GM18498 (cell line): Measurements from ENCODE around the gene ZNF654.
"Not testable (repeated sequence)": the region's sequence is repeated elsewhere in the genome, so short reads cannot be mapped to it uniquely, and the experiment has no call there.

Experiments
- ATAC-seq: cut with Tn5 transposase; IDR thresholded peaks from one replicate; pipeline ENCODE4 v1.9.1; 2021; ENCODE audit warnings: mild to moderate bottlenecking, moderate library complexity; ENCODE audit not compliant: unreplicated experiment

Gene ZNF654

DNA sequence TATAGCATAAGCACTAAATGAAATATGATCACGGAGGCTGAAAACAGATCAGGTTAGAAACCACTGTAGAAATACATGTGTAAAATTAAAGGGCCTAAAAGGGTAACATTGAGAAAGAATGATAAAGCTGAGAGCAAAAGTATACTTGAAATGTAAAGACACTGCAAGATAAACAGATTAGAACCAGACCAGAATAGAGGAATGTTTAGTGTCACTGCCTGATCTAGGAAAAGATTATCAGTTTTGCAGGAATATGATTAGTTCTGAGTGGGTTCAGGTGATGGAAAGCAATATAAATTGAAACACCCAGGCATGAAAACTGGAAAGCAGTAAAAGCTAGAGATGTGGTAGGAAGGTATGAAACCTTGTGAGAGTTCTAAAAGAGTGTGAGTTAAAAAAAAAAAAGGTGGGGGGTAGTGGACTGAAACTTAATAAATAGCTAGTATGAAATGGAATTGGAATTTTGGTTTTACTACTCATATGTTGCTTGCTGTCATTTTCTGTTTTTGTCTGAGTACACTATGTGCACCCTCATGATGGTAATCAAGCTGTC is 74.7 kb downstream of the ZNF654 start:
- no peak for ATAC-seq

DNA sequence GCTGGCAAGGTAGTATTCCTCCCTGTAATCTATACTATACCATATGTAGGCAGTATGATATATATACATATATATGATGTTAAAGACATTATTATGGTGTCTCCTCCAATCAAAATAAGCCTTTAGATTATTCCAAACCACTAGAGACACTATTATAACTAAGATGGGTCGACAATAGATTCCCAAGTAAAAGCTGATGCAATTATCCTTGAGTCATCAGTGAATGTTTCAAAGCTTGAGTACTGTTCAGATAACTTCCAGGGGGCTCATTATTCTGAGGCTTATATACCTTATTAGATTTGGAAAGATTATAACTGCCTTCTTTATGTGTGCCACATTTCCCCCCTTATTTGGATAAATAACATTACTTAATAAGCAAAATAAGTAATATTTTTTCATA is 78.8 kb downstream of the ZNF654 start:
- no peak for ATAC-seq

DNA sequence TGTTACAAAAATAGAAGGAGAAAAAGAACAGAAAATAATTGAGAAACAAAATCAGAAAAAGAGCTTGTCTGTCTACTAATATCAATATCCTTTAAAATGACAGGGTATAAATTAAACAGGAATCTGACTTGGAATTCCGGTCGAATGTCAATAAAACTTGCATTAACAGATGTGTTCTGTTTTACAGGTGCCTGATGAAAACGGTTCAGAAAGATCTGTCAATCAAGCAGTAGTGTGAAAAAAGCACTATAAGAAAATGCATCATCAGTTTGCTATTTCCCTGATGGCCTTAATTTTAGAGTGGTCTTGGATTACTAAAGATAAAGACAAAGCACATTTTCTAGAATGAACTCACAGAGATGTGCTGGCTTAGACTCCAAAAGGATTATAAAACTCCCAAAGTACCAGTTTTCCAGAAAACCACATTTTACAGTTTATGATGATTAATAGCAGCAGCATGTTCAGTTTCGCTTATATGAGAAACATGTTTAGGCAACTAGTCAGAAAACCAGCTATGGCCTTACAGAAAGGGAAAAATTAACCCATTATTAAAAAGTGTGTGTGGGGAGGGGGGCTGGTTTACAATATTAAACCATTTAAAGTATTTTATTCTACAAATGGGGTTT is 82.5 kb downstream of the ZNF654 start:
- ATAC-seq, result peak; percentile 24

- ATAC-seq, result peak; percentile 61
Measured at GRCh38 chr3:88142094-88142624, 83.1 kb downstream of the ZNF654 start.

DNA sequence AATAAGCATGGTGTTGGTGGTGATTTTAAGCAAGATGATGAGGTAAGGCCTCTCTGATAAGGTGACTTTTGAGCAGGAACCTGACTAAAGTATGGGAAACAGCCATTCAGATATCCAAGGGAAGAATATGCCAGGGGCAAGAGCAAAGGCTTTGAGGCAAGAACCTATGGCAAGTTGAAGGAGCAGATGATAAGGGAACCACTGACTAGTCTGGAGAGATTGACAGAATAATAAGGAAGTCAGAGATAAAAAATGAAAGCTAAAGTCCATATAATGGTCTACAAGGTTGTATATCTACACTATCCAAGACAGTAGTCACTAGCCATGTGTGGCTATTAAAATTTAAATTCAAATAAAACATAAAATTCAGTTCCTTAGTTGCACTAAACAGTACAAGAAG is 88.2 kb downstream of the ZNF654 start:
- ATAC-seq, result no peak

GRCh38 chr3:88148651-88149050 is 89.6 kb downstream of the ZNF654 start:
- no peak for ATAC-seq

- peak; percentile 21 for ATAC-seq
Measured at GRCh38 chr3:88149101-88149508, 90.0 kb downstream of the ZNF654 start.

DNA sequence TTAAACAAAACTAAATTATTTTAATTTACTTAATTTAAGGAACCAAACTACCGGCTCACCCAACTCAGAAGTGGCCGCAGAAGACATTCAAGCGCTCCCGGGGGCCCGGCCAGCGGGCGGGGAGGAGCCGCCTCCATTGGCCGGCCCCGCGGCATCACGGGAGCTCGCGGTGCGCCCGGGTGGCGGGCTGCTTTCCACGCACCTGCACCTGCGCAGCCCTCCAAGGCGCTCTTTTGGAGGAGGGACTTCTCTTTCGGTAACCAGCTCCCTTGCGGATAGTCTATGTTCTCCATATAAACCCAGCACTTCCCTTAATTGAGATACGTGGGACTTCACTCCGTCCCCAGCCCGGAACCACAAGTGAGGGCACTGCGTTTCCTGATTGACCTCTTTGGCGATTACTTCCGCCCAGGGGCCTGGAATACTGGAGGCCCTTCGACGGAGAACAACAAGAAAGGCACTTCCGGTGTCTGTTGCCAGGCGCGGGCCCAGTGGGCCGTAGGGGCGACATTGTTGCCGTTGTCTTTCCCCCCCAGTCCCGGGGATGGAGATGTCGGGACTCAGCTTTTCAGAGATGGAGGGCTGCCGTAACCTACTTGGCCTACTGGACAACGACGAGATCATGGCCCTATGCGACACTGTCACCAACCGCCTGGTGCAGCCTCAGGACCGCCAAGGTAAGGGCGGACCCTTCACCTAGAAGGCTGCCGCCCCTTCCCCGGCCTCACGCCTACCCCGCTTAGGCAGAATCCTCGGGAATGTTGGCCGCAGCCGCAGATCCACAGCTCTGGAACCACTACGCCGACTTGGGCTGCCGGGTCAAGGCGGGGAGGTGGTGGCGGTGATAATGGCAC is 90.7 kb downstream of the ZNF654 start, which contains the start of gene C3orf38:
Gene C3orf38 (plus strand): TSS at position 451 of the 854 bp plus-strand sequence. CDS start 94 bp downstream, at position 545.
- peak; percentile 87 for ATAC-seq

GRCh38 chr3:88150371-88150770 is 91.3 kb downstream of the ZNF654 start:
- peak; percentile 32 for ATAC-seq

DNA sequence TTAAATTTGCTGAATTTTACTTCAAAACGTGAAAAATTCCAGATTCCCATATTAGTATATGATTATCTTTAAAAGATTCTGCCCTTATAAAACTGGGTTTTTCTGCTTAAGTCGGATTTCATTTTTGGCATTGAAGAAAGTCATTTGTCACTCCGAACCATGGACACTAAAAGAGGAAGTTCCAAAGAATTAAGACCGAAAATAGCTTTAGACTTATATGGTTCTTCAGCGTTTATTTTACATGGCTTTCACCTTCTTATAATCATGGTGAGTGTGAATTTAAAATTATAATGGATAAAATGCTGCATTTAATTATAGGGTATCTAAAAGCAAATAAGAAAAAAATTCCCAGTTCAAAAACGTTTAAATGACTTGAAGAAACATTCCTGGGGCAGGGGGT is 91.8 kb downstream of the ZNF654 start:
- ATAC-seq, result no peak

DNA sequence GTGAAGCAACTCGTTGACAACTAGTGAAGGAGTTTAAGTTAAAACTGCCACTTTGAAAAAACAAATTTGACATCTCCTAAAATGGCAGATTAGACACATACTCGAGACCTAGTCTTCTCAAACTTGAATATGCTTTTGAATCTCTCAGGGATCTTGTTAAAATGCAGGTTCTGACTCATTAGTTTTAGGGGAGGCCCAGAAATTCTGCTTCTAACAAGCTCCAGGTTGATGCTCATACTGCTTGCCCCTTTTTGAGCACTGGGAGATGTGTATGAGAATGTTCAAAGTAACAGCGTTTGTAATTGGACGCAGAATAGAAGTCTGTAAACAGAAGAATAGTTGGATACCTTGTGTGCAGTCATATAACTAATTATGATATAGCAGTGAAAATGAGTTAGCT is 92.3 kb downstream of the ZNF654 start:
- no peak for ATAC-seq

GRCh38 chr3:88152841-88153240 is 93.8 kb downstream of the ZNF654 start:
- no peak for ATAC-seq

- no peak for ATAC-seq
Measured at GRCh38 chr3:88166419-88166971, 107.4 kb downstream of the ZNF654 start.

- ATAC-seq, result no peak
Measured at GRCh38 chr3:88167173-88167572, 108.1 kb downstream of the ZNF654 start.

DNA sequence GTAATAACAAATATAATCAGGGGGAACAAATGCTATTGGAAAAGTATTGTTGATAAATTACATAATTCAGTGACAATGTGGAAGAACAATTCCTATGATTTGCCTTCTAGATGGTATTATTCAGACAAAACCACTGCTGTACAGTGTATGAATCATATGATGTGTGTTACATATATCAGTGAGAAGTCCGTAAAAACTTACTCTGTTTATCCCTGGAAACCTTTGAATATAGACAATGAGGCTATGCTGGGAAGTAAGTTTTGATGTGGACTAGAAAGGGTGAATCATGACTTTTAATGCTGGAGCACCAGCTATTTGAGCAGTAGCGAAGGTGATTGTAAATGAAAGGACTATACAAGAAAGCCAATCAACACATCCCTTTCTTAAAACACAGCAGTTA is 108.6 kb downstream of the ZNF654 start:
- no peak for ATAC-seq

DNA sequence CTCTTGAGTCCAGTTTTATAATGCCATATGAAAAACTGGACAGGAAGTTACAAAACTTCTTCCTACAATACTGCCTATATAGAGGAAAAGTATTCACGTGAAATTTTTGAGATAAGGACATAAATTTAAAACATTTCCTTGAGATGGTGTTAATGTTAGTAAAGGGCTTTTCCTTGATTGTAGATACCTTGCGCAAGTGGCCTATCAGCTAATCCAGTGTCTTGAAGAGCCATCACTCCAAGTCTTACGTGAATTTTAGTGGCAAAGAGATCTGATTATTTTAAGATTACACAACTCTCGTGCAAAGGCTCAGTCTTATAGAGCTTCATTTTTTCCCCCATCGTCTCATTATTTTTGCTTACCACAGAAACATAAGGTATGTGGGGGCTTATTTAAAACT is 109.1 kb downstream of the ZNF654 start:
- no peak for ATAC-seq

DNA sequence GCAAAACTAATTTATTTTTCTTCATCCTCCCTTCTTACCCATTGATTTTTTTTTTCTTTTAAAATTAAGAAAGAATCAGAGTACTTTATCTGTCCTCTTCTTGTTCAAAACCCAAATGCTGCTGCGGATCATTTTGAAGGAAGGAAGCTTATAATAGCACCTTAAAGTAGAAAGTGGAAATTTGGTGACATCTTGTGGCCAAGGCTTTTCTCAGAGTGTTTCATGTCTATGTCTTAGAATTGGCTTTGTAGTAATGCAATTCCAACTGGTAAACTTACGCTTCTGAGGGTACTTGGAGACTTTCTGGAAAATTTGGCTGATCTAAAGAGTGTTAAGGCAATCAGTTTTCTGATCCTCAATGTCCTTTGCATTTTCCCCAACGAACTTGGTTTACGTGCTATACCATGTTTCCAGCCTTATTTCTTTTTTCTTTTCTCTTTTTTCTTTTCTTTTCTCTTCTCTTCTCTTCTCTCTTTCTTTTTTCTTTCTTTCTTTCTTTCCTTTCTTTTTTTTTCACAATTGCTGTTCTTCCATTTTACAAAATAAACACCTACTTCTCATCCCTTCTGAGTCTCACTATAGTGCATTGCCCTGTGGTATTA is 121.4 kb downstream of the ZNF654 start:
- ATAC-seq, result peak; percentile 89

DNA sequence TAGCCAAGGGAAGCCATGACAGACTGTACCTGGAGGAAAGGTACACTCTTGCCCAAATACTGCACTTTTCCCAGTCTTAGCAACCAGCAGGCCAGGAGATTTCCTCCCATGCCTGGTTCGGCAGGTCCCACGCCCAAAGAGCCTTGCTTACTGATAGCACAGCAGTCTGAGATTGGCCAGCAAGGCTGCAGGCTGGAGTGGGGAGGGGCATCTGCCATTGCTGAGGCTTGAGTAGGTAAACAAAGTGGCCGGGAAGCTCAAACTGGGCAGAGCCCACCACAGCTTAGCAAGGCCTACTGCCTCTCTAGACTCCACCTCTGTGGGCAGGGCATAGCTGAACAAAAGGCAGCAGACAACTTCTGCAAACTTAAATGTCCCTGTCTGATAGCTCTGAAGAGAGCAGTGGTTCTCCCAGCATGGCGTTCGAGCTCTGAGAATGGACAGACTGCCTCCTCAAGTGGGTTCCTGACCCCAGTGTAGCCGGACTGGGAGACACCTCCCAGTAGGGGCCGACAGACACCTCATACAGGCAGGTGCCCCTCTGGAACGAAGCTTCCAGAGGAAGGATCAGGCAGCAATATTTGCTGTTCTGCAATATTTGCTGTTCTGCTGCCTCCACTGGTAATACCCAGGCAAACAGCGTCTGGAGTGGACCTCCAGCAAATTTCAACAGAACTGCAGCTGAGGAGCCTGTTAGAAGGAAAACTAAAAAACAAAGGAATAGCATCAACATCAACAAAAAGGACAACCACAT is 123.3 kb downstream of the ZNF654 start:
- not testable (repeated sequence) for ATAC-seq

DNA sequence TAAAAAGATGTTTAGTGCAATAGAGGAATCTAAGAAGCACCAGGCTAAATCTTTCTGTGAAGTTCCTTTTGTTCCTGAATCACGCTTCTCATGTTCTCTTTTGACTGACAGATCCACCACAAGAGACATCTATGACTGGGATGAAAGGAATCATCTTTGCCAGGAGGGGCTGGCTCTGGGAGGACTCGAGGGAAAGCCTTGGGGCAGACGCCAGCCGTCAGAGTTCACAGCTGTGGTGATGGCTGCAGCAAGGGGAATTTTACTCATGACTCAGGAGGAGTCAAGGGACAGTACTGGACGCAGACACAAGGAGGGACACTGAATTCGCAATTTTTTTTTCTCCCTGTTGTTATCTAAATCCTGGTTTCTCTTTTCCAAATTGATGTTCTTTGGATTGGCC is 129.4 kb downstream of the ZNF654 start:
- no peak for ATAC-seq

- peak; percentile 92 for ATAC-seq
Measured at GRCh38 chr3:88189361-88189810, 130.3 kb downstream of the ZNF654 start.
